ENCODE measurements around the gene SLC24A3.
A peak's percentile ranks its signal among the peaks of the same experiment; 100 is the strongest.

Gene SLC24A3

GRCh38 chr20:19212469-19212815 lies at the start of gene SLC24A3:
Gene SLC24A3 (plus strand): TSS chr20:19212642.
- DNase-seq = no peak

DNA sequence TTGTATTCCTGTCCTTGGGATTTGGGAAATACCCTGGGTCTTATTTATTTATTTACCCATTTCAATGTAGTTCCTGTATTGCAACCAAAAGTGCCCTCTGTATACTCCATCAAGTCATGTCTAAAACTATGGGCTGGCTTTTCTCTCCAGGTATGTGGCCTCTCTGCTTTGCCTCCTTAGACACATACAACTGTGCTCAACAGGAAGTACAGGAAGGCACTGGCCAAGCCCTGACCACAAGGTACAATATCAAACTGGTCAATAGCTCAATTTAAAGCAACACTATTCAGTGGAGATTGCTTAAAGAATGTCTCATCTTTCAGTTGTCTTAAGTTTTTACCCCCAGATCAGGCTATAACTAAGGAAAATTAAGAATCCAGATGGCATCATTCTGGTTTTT lies 42.3 kb upstream of the SLC24A3 start:
- no peak for DNase-seq

DNA sequence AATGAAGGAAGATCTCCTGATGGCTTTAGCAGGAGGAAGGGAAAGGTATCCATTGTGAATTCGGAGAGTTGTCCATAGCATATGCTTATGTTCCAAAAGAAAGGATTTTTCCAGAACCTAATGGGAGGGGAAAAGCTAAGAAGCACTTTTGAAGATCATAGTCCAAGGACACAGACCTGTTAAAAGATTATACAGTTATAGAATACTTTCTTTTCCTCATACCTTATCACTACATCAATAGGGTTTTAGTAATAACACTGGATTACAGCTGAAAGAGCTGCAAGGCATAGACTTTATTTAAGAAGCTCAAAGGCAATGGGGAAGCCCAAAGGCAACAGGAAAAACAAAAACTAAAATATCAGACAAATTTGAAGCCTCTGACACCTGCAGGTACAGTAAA lies 39.8 kb upstream of the SLC24A3 start:
- DNase-seq = no peak

DNA sequence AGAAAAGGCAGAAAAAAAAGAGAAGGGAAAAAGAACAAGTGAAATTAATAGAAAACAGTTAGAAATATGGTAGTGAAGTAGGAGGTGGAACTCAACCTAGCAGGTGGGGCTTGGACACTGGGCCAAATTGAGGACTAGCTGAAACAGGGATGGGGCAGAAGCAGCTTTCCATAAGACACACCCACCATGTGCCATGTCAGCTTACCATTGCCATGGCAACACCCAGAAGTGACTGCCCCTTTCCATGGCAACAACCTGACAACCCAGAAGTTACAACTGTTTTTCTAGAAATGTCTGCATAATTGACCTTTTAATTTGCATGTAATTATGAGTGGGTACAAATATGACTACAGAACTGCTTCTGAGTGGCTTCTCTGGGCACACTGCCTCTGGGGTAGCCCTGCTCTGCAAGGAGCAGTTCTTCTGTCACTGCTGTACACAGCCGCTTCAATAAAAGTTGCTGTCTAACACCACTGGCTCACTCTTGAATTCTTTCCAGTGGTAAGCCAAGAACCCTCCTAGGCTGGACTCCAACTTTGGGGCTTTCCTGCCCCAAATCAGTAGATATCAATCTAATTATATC lies 35.9 kb upstream of the SLC24A3 start:
- DNase-seq = no peak

DNA sequence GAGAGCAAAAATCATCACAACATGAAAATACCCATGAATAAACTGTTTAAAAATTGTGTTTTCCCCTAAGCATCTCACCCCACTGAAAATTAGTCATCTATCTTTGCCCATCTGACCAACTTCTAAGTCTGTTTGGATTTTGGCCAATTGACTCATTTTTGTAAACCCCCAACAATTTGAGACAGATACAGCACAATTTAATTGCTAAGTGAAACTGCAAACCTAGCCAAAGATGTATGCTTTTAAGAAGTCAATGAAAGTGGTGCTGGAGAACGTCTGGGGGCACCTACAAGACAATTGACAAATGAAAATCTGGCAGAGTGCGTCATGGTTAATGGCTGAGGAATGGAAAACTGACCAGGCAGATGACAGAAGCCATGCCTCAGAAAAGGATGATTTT lies 30.9 kb upstream of the SLC24A3 start:
- DNase-seq = no peak

GRCh38 chr20:19185083-19185482 lies 27.4 kb upstream of the SLC24A3 start:
- DNase-seq = peak in 1 of 2 experiments; percentile 5

DNA sequence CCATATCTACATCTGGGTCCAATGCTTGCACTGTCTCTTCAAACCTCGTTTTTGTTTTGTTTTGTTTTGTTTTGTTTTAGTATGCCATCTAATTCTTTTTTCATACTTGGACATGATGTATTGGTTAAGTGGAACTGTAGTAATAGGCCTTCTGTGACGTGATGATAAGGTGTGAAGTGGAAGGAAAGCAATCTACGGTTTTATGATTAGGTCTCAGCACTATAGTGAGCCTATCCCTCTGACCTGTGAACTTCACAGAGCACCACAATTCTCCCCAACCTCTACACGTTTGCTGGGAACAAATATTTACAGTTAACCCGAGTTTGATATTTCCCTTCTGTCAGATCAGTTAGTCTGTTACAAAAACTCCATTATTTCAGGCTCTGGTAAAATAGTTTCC lies 19.1 kb upstream of the SLC24A3 start:
- no peak for DNase-seq

GRCh38 chr20:19205981-19206396 lies 6.5 kb upstream of the SLC24A3 start:
- peak; percentile 27 to 69 for DNase-seq

DNA sequence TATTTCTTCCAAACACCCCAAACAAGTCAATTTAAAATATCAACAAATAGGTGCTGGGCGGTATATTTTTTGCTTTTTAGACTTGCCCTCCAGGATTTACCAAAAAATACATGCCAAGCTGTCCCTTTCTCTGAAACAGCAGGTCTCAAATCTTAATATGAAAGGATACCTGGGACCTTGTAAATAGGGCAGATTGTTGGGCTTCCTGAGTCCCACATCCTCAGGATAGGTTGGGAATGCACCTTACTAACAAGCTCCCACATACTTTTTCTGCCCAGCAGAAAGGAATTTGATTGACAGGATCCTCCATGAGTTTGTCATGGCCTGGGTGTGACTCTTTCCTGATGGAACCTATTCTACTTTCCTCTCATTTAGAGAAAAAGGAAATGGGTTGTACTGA lies 4.9 kb upstream of the SLC24A3 start:
- DNase-seq = no peak

- no peak for DNase-seq
These were observed 1.9 kb upstream of the SLC24A3 start for GRCh38 chr20:19210391-19211155.

DNA sequence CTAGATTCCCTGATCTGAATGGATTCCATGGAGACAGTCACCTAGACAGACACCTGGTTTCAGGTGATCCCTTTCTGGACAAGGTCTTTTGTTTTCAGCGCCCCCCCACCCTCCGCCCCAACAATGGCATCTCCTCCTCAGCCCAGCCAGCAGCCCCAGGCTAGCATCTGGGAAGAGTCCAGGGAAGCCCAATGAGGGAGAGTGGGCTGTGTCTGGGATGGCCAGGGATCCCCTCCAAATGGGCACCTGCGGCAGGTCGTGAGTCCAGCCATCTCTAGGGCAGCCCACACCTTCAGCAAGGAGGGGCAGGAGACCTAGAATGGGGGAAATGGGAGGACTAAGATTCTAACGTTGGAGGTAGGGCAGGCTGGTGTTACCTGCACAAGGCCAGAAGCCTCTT lies 1.2 kb upstream of the SLC24A3 start:
- no peak for DNase-seq

DNA sequence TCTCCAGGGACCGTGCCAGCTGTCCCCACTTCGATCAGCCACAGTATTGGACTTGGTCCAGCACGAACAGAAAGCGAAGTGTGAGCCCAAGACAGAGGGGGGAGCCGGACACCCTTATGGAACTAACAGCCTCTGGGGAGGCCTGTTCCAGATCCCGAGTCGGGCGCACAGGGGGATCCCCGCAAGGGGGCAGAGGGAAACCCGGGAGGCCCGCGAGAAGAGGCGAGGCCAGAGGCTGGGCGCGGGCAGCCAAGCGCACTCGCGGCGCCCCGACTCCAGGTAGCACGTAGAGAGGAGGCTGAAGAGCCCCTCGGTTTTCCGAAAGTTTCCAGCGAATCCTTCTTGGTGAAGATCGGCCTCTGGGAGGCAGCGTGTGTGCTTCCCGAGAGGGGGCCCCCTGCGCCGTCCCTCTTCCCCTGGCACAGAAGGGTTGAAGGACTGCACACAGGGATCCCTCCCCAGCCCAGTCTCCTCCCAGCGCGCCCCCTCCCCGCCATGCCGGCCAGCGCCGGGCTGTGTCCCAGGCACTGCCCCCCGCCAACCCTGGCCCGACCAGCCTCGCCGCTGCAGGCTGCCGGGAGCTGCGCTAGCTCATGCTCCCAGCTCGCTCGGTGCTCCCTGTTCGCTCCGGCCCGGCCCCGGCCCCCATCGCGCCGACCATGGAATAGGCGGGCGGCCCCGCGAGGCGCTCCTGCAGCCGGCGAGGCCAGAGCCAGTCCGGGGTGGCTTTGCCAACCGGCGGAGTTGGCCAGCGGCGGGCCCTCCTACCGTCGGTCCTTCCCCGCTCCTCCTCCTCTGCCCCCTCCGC lies 577 bp upstream of the SLC24A3 start:
- peak in 1 of 2 experiments; percentile 4 for DNase-seq

- peak in 1 of 2 experiments; percentile 49 for DNase-seq
These were observed 520 bp downstream of the SLC24A3 start for GRCh38 chr20:19212821-19213502.

GRCh38 chr20:19213946-19214490 lies 1.6 kb downstream of the SLC24A3 start:
- no peak for DNase-seq

DNA sequence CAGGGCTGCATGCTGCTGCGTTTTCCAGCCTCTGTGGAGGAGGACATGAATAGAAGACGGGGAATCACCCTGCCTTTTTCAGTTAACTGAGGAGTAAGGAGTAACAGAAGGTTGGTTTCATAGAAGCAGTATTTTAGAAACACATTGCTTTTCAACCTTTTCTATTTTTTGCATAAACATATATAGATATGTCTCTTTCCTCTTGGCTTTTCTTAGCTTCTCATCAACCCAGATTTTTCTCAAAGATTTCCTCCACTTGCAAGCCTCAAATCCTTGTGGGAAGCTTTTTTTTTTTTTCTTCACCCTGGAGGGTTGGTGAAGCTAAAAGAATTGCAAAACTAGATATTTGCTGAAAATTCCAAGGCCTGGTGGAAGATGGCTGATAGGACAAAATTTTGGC lies 6.0 kb downstream of the SLC24A3 start:
- no peak for DNase-seq

DNA sequence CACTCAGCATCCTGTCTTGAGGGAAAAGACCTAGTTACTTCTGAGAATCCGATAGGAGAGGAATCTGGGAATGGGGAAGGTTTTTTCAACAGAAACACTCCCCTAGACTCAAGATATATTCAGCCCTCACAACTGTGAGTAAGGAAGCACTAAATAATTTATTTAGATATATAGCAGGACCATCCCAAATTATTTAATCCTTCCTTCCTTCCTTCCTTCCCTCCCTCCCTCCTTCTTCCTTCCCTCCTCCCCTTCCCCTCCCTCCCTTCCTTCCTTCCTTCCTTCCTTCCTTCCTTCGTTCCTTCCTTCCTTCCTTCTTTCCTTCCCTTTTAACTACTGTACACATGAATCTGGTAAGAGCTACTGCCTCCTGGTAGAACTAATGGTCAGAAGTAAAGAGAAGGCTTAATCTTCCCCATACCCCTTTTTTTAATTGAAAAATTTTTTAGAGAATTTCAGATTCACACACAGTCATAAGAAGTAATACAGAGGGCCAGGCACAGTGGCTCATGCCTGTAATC lies 10.1 kb downstream of the SLC24A3 start:
- DNase-seq = no peak

DNA sequence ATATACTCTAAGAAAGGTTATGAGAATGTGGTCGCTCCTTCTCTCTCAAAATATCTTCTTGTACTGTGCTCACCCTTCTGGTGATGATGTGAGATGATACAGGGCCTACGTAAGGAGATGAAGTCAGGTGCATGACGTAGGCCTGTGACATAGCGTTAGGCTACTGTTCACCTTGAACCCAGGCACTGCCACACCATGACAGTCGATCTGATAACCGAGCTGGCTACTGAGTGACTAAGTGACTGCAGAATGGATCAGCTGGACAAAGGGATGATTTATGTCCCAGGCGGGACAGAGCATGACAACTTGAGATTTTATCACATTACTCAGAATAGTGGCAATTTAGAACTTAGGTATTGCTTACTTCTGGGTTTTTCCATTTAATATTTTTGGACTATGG lies 11.2 kb downstream of the SLC24A3 start:
- DNase-seq = no peak

- DNase-seq = peak in 1 of 2 experiments; percentile 17
These were observed 19.1 kb downstream of the SLC24A3 start for GRCh38 chr20:19231359-19232035.

DNA sequence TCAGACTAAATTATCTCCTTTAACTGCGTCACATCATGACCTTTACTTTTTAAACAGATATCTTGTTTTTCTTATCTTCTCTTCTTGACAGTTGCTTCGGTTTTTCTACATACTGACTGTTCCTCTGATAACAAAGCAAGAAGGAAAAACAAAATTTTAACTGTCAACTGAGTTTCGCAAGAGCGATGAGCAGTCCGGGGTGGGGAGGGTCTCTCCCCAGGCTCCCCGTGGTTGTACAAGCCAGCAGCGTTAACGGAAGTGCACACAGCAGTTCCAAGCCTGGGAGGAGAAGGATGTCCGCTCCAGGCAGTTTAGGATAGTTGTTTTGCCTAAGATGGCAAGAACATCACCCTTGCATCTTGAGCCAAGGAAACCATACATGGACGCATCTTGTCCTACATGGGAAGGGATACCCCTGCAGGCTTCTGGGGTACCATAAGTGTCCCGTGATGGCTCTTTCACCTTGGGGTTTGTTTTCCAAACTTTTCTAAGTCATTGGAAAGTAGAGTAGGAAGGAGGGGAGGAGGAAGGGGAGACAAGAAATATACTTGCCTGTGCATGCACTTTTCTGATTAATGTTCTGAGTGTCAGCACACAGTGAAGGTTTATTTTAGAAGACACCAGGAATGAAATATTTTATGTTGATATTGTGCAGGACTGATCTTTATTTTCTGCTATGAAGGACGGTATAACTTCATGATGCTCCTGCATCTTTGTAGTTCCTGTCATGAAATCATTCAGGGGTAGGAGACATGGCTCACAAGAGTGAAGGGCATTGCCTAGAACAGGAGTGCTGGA lies 20.8 kb downstream of the SLC24A3 start:
- no peak for DNase-seq

DNA sequence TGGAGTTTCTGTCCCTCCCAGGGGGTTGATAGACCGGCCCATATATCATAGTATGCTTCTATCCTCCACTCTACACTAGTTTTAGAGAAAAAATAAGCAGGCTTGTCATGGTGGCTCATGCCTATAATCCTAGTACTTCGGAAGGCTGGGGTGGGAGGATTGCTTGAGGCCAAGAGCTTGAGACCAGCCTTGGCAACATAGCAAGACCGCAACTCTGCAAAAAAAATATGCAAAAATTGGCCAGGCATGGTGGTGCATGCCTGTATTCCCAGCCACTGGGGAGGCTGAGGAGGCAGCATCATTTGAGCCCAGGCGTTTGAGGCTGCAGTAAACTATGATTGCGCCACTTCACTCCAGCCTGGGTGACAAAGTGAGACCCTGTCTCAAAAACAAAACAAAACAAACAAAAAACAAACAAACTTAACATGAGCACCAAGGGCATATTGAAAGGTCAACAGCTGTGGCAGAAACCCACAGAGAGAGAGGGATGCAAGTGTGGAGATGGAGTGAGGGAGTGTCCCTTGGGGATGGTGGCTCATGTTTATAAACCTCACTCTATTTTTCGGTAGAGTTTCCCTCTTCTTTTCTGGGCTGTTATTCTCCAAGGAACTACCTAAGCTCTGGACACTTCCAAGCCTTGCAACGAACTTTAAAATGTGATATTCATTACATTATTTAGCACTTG lies 24.1 kb downstream of the SLC24A3 start:
- no peak for DNase-seq

DNA sequence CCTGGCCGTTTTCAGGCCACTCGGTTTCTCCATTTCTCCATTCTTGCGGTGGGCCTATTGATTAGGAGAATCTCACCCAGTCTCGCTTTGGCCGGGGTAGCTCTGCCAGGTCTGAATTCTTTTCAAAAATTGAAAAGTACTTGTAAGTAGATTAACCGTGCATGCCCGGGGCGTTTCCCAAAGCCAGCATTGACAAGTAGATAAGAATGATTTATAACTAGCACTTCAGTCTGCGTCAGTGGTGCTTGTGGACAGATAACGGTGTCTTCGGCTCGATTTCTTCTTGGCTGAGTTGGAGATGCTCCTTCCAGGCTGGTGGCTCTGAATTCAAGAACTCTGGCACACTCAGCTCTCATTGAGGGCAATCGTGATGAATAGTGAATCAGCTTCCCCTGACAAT lies 29.0 kb downstream of the SLC24A3 start:
- no peak for DNase-seq

Data from NCI-H446 (cell line).